CD1c-positive myeloid dendritic cell (primary cell): ENCODE results near the gene ABCG2.
"Not testable (repeated sequence)": the region's sequence is repeated elsewhere in the genome, so short reads cannot be mapped to it uniquely, and the experiment has no call there.

Experiments
- DNase-seq: peaks from one replicate; pipeline ENCODE4 v3.0.0-alpha.2; 2016; ENCODE audit errors: extremely low spot score

Gene ABCG2

GRCh38 chr4:88112856-88113255 lies 45.6 kb downstream of the ABCG2 start:
- DNase-seq, result no peak

GRCh38 chr4:88110826-88111225 lies 47.6 kb downstream of the ABCG2 start:
- no peak for DNase-seq

GRCh38 chr4:88109123-88109881 lies 49.1 kb downstream of the ABCG2 start:
- DNase-seq, result no peak

DNA sequence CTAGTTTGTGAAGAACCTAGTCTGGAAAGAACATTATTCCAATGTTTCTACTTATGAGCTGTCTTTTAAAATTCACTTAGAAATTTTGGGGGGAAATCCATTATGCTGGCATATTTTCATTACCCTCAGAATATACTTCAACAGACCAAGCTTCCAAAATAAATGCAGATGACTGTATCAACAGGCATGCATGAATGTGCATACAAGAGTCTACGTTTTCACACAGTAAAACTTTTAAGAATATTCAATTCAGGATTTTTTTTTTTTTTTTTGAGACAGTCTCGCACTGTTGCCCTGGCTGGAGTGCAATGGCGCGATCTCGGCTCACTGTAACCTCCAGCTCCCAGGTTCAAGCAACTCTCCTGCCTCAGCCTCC lies 49.7 kb downstream of the ABCG2 start:
- DNase-seq, result no peak

DNA sequence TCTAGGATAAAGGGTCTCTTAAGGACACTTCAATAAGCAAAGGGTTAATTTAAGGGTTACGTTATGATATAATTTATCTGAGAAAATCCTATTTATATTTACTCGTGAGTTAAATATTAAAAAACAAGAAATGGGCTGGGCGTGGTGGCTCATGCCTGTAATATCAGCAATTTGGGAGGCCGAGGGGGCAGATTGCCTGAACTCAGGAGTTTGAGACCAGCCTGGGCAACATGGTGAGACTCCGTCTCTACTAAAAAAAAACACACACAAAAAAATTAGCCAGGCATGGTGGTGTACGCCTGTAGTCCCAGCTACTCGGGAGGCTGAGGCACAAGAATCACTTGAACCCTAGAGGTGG lies 50.4 kb downstream of the ABCG2 start:
- not testable (repeated sequence) for DNase-seq

- peak; percentile 19 for DNase-seq
These were observed 50.9 kb downstream of the ABCG2 start for GRCh38 chr4:88107406-88108107.

DNA sequence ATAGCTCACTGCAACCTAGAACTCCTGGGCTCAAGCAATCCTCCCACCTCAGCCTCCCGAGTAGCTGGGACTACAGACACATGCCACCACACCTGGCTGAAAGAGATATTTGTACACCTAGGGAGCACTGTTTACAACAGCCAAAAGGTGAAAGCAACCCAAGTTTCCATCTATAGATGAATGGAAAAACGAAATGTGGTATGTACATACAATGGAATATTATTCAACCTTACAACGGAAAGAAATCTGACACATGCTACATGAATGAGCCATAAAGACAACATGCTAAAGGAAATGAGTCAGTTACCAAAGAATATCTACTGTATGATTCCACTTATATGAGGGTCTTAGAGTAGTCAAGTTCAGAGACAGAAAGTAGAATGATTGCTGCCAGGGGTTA lies 52.2 kb downstream of the ABCG2 start:
- DNase-seq, result no peak

GRCh38 chr4:88104902-88105610 lies 53.4 kb downstream of the ABCG2 start:
- no peak for DNase-seq

DNA sequence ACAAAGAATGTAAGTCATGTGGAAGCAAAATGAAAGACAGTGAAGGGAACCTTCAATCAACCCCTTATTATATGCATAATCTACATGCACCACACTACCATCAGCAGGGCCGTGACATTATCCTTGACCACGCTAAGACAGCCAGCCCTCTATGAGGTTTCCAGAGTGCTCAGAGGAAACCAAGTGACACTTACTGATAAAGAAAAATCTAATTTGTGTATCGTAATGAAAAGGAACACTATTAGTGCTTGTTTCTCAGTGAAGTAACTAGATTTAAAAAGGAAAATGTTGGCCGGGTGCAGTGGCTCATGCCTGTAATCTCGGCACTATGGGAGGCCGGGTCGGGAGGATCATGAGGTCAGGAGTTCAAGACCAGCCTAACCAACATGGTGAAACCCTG lies 56.4 kb downstream of the ABCG2 start:
- no peak for DNase-seq

DNA sequence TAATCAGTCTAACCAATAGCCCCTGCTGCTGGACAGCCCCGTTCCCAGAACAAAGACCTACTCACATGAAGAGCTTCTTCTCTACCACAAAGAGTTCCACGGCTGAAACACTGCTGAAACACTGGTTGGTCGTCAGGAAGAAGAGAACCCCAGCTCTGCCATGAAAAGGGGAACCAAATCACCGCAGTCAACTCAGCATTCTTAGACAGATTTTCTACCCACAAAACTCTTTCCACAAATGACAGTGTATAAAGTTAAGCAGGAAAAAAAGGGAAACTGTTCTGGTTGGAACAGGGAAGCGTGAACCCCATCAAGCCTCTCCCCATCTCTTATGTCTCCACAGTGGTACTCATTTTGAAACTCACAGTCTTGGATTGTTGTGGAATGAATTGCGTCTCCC lies 57.3 kb downstream of the ABCG2 start:
- DNase-seq, result peak; percentile 87

- no peak for DNase-seq
These were observed 59.3 kb downstream of the ABCG2 start for GRCh38 chr4:88098993-88099752.

- no peak for DNase-seq
These were observed 60.7 kb downstream of the ABCG2 start for GRCh38 chr4:88097781-88098180.

- no peak for DNase-seq
These were observed 61.1 kb downstream of the ABCG2 start for GRCh38 chr4:88097301-88097700.

- no peak for DNase-seq
These were observed 64.6 kb downstream of the ABCG2 start for GRCh38 chr4:88093874-88094273.

GRCh38 chr4:88091378-88091777 lies 67.1 kb downstream of the ABCG2 start:
- DNase-seq, result no peak

- DNase-seq, result no peak
These were observed 67.5 kb downstream of the ABCG2 start for GRCh38 chr4:88090898-88091297.

- no peak for DNase-seq
These were observed 71.4 kb downstream of the ABCG2 start for GRCh38 chr4:88087004-88087403.

GRCh38 chr4:88080626-88081025 lies 77.8 kb downstream of the ABCG2 start:
- no peak for DNase-seq

- DNase-seq, result no peak
These were observed 79.9 kb downstream of the ABCG2 start for GRCh38 chr4:88078579-88078978.

GRCh38 chr4:88077911-88078524 lies 80.4 kb downstream of the ABCG2 start:
- no peak for DNase-seq

GRCh38 chr4:88075336-88075735 lies 83.1 kb downstream of the ABCG2 start:
- no peak for DNase-seq

DNA sequence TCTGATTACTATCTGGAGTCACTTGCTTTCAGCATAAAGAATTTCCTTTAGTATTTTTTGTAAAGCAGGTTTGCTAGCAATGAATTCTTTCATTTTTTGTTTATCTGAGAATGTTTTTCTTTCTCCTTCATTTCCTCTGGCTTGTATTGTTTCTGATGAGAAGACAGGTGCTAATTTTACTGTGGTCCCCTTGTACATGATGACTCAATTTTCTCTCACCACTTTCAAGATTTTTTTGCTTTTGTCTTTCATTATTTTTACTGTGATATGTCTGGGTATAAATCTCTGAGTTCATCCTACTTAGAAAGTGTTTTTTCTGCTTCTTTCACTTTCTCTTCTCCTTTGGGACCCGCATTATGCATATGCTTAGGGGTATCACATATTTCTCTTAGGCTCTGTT lies 88.4 kb downstream of the ABCG2 start:
- no peak for DNase-seq
